ENCODE data around the gene DAB1. TPM values are rescaled to one million over a fixed set of nuclear protein-coding genes. Genes with fewer than 3 reads are reported as not detected.
"Not testable (repeated sequence)": the region's sequence is repeated elsewhere in the genome, so short reads cannot be mapped to it uniquely, and the experiment has no call there.

The DAB1 gene
- total RNA-seq, 2 donors from 2014 or later: not detected

GRCh38 chr1:57348921-57349320 is 74.9 kb downstream of the DAB1 start:
- Histone ChIP-seq H3K27me3 (replicated peaks; ENCODE audit: insufficient read depth) (no peaks in the 10 kb centered on the region), H3K36me3 (no peaks in the 10 kb centered on the region), H3K27ac (no peak overlapping the region), H3K4me1 (ENCODE audit: control insufficient read depth in 1 of 2, low read depth in 2 of 2) (no peaks in the 10 kb centered on the region), H3K4me3 (no peak overlapping the region), H3K9me3 (no peaks in the 10 kb centered on the region)
- TF ChIP-seq CTCF (IDR thresholded peaks at IDR 0.05): no peak
- no peak for ATAC-seq (ENCODE audit: insufficient number of reproducible peaks, low FRiP score, low read depth)
- no peak for DNase-seq (ENCODE audit: low spot score)

- no peak for ATAC-seq (ENCODE audit: insufficient number of reproducible peaks, low FRiP score, low read depth)
- H3K9me3 ChIP-seq: no peaks in the 10 kb centered on the region
- DNase-seq (ENCODE audit: low spot score): no peak
- H3K36me3 ChIP-seq: no peaks in the 10 kb centered on the region
- H3K4me3 ChIP-seq: no peak overlapping the region
- H3K27ac ChIP-seq: no peak overlapping the region
- no peaks in the 10 kb centered on the region for H3K4me1 ChIP-seq (ENCODE audit: control insufficient read depth in 1 of 2, low read depth in 2 of 2)
- no peak for TF ChIP-seq CTCF (IDR thresholded peaks at IDR 0.05)
- no peaks in the 10 kb centered on the region for H3K27me3 ChIP-seq (replicated peaks; ENCODE audit: insufficient read depth)
Measured at GRCh38 chr1:57345916-57346315, 77.9 kb downstream of the DAB1 start.

- no peak overlapping the region for H3K27ac ChIP-seq
- H3K36me3 ChIP-seq: no peaks in the 10 kb centered on the region
- ATAC-seq (ENCODE audit: insufficient number of reproducible peaks, low FRiP score, low read depth): no peak
- no peak overlapping the region for H3K4me3 ChIP-seq
- H3K4me1 ChIP-seq (ENCODE audit: control insufficient read depth in 1 of 2, low read depth in 2 of 2): no peaks in the 10 kb centered on the region
- no peak for DNase-seq (ENCODE audit: low spot score)
- no peaks in the 10 kb centered on the region for H3K9me3 ChIP-seq
- TF ChIP-seq CTCF (IDR thresholded peaks at IDR 0.05): no peak
- H3K27me3 ChIP-seq (replicated peaks; ENCODE audit: insufficient read depth): no peaks in the 10 kb centered on the region
Measured at GRCh38 chr1:57344265-57344664, 79.6 kb downstream of the DAB1 start.

- H3K9me3 ChIP-seq; H3K27me3 ChIP-seq (replicated peaks; ENCODE audit: insufficient read depth); ATAC-seq (ENCODE audit: insufficient number of reproducible peaks, low FRiP score, low read depth); H3K27ac ChIP-seq; H3K4me1 ChIP-seq (ENCODE audit: control insufficient read depth in 1 of 2, low read depth in 2 of 2); H3K4me3 ChIP-seq; H3K36me3 ChIP-seq; DNase-seq (ENCODE audit: low spot score): not testable (repeated sequence)
Measured at GRCh38 chr1:57343298-57343915, 80.5 kb downstream of the DAB1 start.

- no peak for TF ChIP-seq CTCF (IDR thresholded peaks at IDR 0.05)
- ATAC-seq (ENCODE audit: insufficient number of reproducible peaks, low FRiP score, low read depth) (no peak), DNase-seq (ENCODE audit: low spot score) (no peak)
- no peak overlapping the region for H3K27ac ChIP-seq
- H3K36me3 ChIP-seq: no peaks in the 10 kb centered on the region
- H3K4me1 ChIP-seq (ENCODE audit: control insufficient read depth in 1 of 2, low read depth in 2 of 2): no peaks in the 10 kb centered on the region
- no peak overlapping the region for H3K4me3 ChIP-seq
- H3K9me3 ChIP-seq: no peaks in the 10 kb centered on the region
- no peaks in the 10 kb centered on the region for H3K27me3 ChIP-seq (replicated peaks; ENCODE audit: insufficient read depth)
Measured at GRCh38 chr1:57341721-57342120, 82.1 kb downstream of the DAB1 start.
